Epithelial cell of prostate (primary cell): ENCODE results near the gene TBC1D32.

ENCODE experiments used
- DNase-seq: peaks from one replicate; pipeline ENCODE4 v3.0.0-alpha.2; 2011; ENCODE audit warnings: low read depth, low spot score
- H3K27ac ChIP-seq: fragments of 450-650 bp; 2 replicates; pipeline ENCODE4 v1.5.1; 2017; ENCODE audit warnings: mild to moderate bottlenecking

TBC1D32 gene

GRCh38 chr6:121040831-121041230 lies 293.4 kb downstream of the TBC1D32 start:
- H3K27ac ChIP-seq = no peak overlapping the region
- no peak for DNase-seq

GRCh38 chr6:121033091-121033490 lies 301.2 kb downstream of the TBC1D32 start:
- H3K27ac ChIP-seq = no peak overlapping the region
- no peak for DNase-seq

GRCh38 chr6:121032268-121033006 lies 301.8 kb downstream of the TBC1D32 start:
- no peak overlapping the region for H3K27ac ChIP-seq
- no peak for DNase-seq
